ENCODE measurements around the gene RANBP9. TPM values are rescaled to one million over a fixed set of nuclear protein-coding genes. Genes with fewer than 3 reads are reported as not detected.

Gene RANBP9
- total RNA-seq, 1 donor from 2014 or later = 33.2 TPM

DNA sequence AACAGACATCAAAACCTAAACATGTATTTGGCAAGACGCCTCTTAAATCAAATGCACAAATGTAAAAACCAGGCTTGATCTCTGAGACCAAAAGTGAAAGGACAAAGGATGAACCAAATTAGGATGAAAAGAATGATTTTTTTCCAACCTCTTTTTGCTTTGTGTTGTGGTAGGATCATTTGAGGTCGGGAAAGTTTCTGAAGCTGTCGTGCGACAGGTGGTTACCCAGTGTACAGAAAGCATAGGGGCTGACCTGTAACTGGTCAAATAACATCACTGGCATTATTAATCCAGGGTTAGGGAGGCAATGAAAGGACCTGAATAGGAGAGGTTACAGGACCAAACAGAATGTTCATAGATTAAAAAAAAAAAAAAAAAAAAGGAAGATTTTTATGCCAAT, 114.6 kb downstream of the RANBP9 start:
- intact Hi-C loops (cut with micrococcal nuclease) = no loop called here
- H3K9me3 ChIP-seq (replicated peaks) = no peaks in the 10 kb centered on the region
- DNase-seq = no peak
- TF ChIP-seq, protein P1, sequence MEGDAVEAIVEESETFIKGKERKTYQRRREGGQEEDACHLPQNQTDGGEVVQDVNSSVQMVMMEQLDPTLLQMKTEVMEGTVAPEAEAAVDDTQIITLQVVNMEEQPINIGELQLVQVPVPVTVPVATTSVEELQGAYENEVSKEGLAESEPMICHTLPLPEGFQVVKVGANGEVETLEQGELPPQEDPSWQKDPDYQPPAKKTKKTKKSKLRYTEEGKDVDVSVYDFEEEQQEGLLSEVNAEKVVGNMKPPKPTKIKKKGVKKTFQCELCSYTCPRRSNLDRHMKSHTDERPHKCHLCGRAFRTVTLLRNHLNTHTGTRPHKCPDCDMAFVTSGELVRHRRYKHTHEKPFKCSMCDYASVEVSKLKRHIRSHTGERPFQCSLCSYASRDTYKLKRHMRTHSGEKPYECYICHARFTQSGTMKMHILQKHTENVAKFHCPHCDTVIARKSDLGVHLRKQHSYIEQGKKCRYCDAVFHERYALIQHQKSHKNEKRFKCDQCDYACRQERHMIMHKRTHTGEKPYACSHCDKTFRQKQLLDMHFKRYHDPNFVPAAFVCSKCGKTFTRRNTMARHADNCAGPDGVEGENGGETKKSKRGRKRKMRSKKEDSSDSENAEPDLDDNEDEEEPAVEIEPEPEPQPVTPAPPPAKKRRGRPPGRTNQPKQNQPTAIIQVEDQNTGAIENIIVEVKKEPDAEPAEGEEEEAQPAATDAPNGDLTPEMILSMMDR (IDR thresholded peaks at IDR 0.05; ENCODE audit: borderline replicate concordance) = no peak
- no peaks in the 10 kb centered on the region for H3K27me3 ChIP-seq (ENCODE audit: low read depth)
- H3K27ac ChIP-seq (replicated peaks) = no peak overlapping the region
- H3K4me1 ChIP-seq = no peaks in the 10 kb centered on the region
- H3K4me3 ChIP-seq = no peak overlapping the region
- H3K36me3 ChIP-seq = peaks cover 100% of the 10 kb centered on the region

DNA sequence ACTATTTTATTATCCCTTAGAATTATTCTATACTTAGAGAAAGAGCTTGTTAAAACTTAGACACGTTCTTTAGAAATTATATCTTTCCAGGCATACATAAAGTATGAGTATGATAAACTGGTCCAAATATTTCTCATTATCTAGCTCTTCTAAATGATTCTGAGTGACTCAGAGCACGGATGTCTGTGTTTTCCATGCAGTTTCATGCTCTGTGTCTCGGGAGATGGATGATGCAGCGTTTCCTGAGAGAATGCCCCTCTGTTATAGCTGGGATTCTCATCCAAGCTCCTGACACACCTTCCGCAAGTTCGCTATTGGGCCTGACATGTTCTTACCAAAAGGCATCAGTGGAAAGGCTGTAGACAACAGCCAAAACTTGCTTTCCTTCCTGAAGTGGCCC, 117.9 kb downstream of the RANBP9 start:
- H3K36me3 ChIP-seq = peaks cover 91% of the 10 kb centered on the region
- no peaks in the 10 kb centered on the region for H3K27me3 ChIP-seq (ENCODE audit: low read depth)
- no peaks in the 10 kb centered on the region for H3K9me3 ChIP-seq (replicated peaks)
- no peak for DNase-seq
- TF ChIP-seq, protein P1 (IDR thresholded peaks at IDR 0.05; ENCODE audit: borderline replicate concordance) = no peak
- H3K4me3 ChIP-seq = no peak overlapping the region
- H3K27ac ChIP-seq (replicated peaks) = no peak overlapping the region
- peaks cover 8% of the 10 kb centered on the region for H3K4me1 ChIP-seq
- intact Hi-C loops (cut with micrococcal nuclease) = no loop called here

DNA sequence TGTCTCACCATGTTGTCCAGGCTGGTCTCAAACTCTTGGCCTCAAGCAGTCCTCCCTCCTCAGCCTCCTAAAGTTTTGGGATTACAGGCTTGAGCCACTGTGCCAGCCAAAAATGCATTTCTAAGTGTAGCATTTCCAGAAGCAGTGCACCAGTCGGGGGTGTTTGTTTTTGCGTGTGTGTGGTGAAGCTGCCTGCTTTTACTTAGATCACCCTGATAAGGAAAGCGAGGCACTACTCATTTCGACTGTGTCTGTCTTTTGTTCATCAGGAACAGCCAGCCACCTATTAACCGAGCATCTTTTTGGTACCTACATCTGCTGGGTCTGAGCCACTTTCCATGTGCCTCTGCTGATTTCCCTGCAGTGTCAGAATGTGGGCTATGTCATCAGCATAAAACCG, 118.5 kb downstream of the RANBP9 start:
- H3K27me3 ChIP-seq (ENCODE audit: low read depth) = no peaks in the 10 kb centered on the region
- peaks cover 91% of the 10 kb centered on the region for H3K36me3 ChIP-seq
- no peak overlapping the region for H3K4me3 ChIP-seq
- H3K4me1 ChIP-seq = peaks cover 10% of the 10 kb centered on the region
- intact Hi-C loops (cut with micrococcal nuclease) = no loop called here
- no peak for DNase-seq
- no peaks in the 10 kb centered on the region for H3K9me3 ChIP-seq (replicated peaks)
- TF ChIP-seq, protein P1 (IDR thresholded peaks at IDR 0.05; ENCODE audit: borderline replicate concordance) = no peak
- no peak overlapping the region for H3K27ac ChIP-seq (replicated peaks)

DNA sequence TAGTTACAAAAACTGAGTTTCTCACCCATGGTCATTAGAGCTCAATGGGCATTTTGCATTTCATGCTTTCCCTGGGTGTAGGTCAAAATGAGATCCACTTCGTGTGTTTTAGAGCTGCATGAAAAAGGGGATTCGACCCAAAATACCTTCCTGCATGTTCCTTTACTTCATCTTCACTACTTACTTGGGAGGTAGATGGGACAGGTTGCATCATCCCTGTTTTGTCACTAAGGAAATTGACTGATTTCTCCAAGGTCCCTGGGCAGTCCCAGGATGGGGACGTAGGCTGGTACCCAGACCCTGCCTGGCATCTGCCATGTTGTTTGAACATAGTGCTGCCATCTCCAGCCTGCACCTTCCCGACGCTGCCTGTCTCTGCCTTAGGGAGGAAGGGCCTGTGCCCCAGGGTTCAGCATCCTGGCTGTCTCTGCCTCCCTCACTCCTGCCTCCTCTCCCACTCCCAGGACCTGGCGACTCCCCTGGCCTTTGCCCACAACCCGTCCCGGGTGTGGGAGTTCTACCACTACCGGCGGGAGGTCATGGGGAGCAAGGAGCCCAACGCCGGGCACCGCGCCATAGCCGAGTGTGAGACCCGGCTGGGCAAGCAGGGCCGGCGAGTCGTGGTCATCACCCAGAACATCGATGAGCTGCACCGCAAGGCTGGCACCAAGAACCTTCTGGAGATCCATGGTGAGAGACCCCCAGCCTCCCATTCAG, 120.3 kb downstream of the RANBP9 start:
- DNase-seq = no peak
- no peak overlapping the region for H3K4me3 ChIP-seq
- peaks cover 27% of the 10 kb centered on the region for H3K4me1 ChIP-seq
- intact Hi-C loops (cut with micrococcal nuclease) = no loop called here
- TF ChIP-seq, protein P1 (IDR thresholded peaks at IDR 0.05; ENCODE audit: borderline replicate concordance) = no peak
- no peak overlapping the region for H3K27ac ChIP-seq (replicated peaks)
- H3K9me3 ChIP-seq (replicated peaks) = no peaks in the 10 kb centered on the region
- peaks cover 89% of the 10 kb centered on the region for H3K36me3 ChIP-seq
- H3K27me3 ChIP-seq (ENCODE audit: low read depth) = no peaks in the 10 kb centered on the region

DNA sequence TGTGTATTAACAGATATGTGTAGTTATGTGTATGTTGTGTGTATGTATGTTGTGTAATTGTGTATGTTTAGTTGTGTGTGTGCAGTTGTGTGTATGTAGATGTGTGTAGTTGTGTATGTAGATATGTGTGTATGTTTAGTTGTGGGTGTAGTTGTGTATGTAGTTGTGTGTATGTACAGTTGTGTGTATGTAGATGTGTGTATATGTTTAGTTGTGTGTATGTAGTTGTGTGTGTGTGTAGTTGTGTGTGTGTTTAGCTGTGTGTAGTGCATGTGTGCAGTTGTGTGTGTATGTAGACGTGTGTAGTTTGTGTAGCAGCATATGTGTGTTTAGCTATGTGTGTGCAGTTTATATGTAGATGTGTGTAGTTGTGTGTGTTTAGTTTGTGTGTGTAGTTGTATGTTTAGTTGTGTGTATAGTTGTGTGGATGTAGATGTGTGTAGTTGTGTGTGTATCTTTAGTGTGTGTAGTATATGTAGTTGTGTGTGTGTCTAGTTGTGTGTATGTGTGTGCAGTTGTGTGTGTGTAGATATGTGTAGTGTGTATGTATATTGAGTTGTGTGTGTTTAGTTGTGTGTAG, 121.0 kb downstream of the RANBP9 start:
- H3K4me1 ChIP-seq = peaks cover 27% of the 10 kb centered on the region
- peaks cover 84% of the 10 kb centered on the region for H3K36me3 ChIP-seq
- no peak overlapping the region for H3K4me3 ChIP-seq
- no peaks in the 10 kb centered on the region for H3K27me3 ChIP-seq (ENCODE audit: low read depth)
- DNase-seq = no peak
- intact Hi-C loops (cut with micrococcal nuclease) = no loop called here
- no peaks in the 10 kb centered on the region for H3K9me3 ChIP-seq (replicated peaks)
- TF ChIP-seq, protein P1 (IDR thresholded peaks at IDR 0.05; ENCODE audit: borderline replicate concordance) = no peak
- no peak overlapping the region for H3K27ac ChIP-seq (replicated peaks)
